Endodermal cell (in vitro differentiated cells): ENCODE measurements around the gene CARD11. TPM values are rescaled to one million over a fixed set of nuclear protein-coding genes. Genes with fewer than 3 reads are reported as not detected.

Source experiments
- DNase-seq: peaks from one replicate; pipeline ENCODE4 v3.0.0-alpha.2; 2017
- H3K27ac ChIP-seq: 2 replicates; pipeline ENCODE4 v1.5.1; 2013; ENCODE audit warnings: mild to moderate bottlenecking, low read depth, low read length, moderate library complexity
- H3K27me3 ChIP-seq: 2 replicates; pipeline ENCODE4 v1.6.1; 2013; ENCODE audit warnings: mild to moderate bottlenecking, low read length, moderate library complexity; ENCODE audit not compliant: insufficient read depth, control insufficient read depth, poor library complexity, severe bottlenecking
- H3K36me3 ChIP-seq: 2 replicates; pipeline ENCODE4 v1.7.0; 2013; ENCODE audit warnings: mild to moderate bottlenecking, low read length, moderate library complexity; ENCODE audit not compliant: control insufficient read depth, insufficient read depth
- H3K4me1 ChIP-seq: one replicate; pipeline ENCODE4 v1.7.0; 2013; ENCODE audit warnings: low read length; ENCODE audit not compliant: control insufficient read depth, insufficient read depth
- H3K4me3 ChIP-seq: 2 replicates; pipeline ENCODE4 v1.5.1; 2013; ENCODE audit warnings: mild to moderate bottlenecking, low read length, moderate library complexity
- H3K9ac ChIP-seq: 2 replicates; pipeline ENCODE4 v1.6.1; 2013; ENCODE audit warnings: mild to moderate bottlenecking, low read length, moderate library complexity; ENCODE audit not compliant: poor library complexity, severe bottlenecking; ENCODE audit errors: extremely low read depth
- H3K9me3 ChIP-seq: 2 replicates; pipeline ENCODE4 v1.6.1; 2013; ENCODE audit warnings: mild to moderate bottlenecking, low read length, moderate library complexity; ENCODE audit not compliant: control insufficient read depth
- H3K27ac Mint-ChIP-seq: 2 replicates; pipeline ENCODE4 v1.8.0; 2020; ENCODE audit warnings: mixed read lengths
- H3K27me3 Mint-ChIP-seq: 2 replicates; pipeline ENCODE4 v1.8.0; 2021; ENCODE audit warnings: mild to moderate bottlenecking, mixed read lengths; ENCODE audit not compliant: insufficient read depth
- H3K36me3 Mint-ChIP-seq: 2 replicates; pipeline ENCODE4 v1.8.0; 2020; ENCODE audit warnings: low read depth, mixed read lengths
- H3K4me1 Mint-ChIP-seq: 2 replicates; pipeline ENCODE4 v1.8.0; 2020; ENCODE audit warnings: mixed read lengths
- H3K4me3 Mint-ChIP-seq: 2 replicates; pipeline ENCODE4 v1.8.0; 2020; ENCODE audit warnings: mild to moderate bottlenecking, moderate library complexity, mixed read lengths
- H3K9me3 Mint-ChIP-seq: 2 replicates; pipeline ENCODE4 v1.8.0; 2020; ENCODE audit warnings: mild to moderate bottlenecking, mixed read lengths
- WGBS, 2 experiments: methylation state at CpG; one replicate each; pipeline versions ENCODE4 v1.1.5 to v1.1.7; 2013; ENCODE audit warnings: missing lambda C conversion rate in 2 of 2, mixed read lengths in 1 of 2; ENCODE audit not compliant: insufficient coverage in 1 of 2, insufficient read length in 1 of 2; 5-methylcytosine and 5-hydroxymethylcytosine counted together
- total RNA-seq, 2 donors: library from RNA; stranded (reverse); fragmentation: NEBNext Ultra II Directional in 1 of 2; extraction: Animal tissue kit (Norgen Biotek cat#: 25700) in 1 of 2; gene quantifications; 2 replicates in 1 of 2; 3 replicates in 1 of 2; pipeline ENCODE4 v1.2.1, GENCODE V29; 2021
- TF ChIP-seq, protein P1 (sequence below): fragments of 200-600 bp; sonication (generic); conservative IDR thresholded peaks from 2 replicates; pipeline ENCODE4 v1.5.0; 2021; ENCODE audit warnings: antibody characterized with exemption, mild to moderate bottlenecking

Gene CARD11
- total RNA-seq, 2 donors from 2014 or later, result 7.2 to 10.8 TPM

DNA sequence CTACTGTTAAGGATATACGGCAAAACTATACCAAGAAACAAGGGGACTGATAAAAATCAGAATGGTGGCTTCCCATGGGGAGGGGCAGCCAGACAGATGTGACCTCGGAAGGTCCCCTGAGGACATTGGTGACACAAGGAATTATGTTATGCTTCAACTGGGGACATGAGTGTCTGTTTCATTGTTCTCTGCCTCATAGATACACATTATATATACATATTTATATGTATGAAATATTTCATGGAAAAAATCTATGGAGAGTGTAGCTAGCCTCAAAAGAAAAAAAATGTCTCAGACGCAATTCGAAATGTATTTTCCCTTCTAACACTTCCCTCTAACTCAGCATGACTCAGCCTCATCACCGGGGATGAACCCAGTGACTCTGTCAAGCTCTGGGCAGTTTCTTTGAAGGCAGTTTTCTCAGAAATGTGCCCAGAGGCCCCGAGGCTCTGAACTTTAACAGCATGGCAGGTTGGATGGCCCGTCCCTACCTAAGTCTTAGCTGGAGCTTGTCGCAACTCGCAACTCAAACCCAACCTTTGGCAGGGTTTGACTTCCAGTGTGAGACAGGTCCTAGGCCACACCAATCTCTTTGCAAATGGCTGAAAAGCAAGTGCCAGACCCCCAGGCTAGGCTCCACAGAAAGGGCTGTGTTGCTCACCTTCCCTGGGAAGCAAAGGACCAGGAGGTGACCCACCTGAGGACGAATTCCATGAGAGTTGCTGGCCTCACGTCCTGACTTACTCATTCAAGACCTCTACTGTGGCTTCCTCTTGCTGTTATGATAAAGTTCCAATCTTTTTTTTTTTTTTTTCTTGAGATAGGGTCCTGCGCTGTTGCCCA is 86.9 kb downstream of the CARD11 start:
- Histone ChIP-seq H3K9me3 (peaks cover 3% of the 10 kb centered on the region), H3K27ac (no peak overlapping the region), H3K36me3 (no peaks in the 10 kb centered on the region), H3K27me3 (no peaks in the 10 kb centered on the region), H3K4me3 (no peak overlapping the region), H3K4me1 (no peaks in the 10 kb centered on the region), H3K9ac (no peak overlapping the region)
- peaks cover 6% of the 10 kb centered on the region for H3K9me3 Mint-ChIP-seq
- H3K4me1 Mint-ChIP-seq, result no peaks in the 10 kb centered on the region
- no peak overlapping the region for H3K27ac Mint-ChIP-seq
- TF ChIP-seq, protein P1, sequence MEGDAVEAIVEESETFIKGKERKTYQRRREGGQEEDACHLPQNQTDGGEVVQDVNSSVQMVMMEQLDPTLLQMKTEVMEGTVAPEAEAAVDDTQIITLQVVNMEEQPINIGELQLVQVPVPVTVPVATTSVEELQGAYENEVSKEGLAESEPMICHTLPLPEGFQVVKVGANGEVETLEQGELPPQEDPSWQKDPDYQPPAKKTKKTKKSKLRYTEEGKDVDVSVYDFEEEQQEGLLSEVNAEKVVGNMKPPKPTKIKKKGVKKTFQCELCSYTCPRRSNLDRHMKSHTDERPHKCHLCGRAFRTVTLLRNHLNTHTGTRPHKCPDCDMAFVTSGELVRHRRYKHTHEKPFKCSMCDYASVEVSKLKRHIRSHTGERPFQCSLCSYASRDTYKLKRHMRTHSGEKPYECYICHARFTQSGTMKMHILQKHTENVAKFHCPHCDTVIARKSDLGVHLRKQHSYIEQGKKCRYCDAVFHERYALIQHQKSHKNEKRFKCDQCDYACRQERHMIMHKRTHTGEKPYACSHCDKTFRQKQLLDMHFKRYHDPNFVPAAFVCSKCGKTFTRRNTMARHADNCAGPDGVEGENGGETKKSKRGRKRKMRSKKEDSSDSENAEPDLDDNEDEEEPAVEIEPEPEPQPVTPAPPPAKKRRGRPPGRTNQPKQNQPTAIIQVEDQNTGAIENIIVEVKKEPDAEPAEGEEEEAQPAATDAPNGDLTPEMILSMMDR, result no peak
- H3K36me3 Mint-ChIP-seq, result peaks cover 10% of the 10 kb centered on the region
- H3K4me3 Mint-ChIP-seq, result no peak overlapping the region
- 89 to 92% methylated on average over 9 to 12 of the region's 12 CpGs for WGBS, 2 experiments
- no peaks in the 10 kb centered on the region for H3K27me3 Mint-ChIP-seq
- DNase-seq, result peak; percentile 38

DNA sequence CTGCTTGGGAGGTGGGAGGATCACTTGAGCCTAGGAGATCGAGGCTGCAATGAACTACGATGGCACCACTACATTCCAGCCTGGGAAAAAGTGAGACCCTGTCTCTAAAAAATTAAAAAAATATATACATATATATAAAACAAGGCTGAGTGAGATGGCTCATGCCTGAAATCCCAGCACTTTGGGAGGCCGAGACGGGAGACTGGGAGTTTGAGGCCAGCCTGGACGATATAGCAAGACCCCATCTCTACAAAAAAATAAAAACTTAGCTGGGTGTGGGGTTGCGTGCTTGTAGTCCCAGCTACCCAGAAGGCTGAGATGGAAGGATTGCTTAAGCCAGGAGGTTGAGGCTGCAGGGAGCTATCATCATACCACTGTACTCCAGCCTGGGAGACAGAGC is 87.6 kb downstream of the CARD11 start:
- no peak overlapping the region for H3K27ac Mint-ChIP-seq
- WGBS, 2 experiments, result 92 to 100% methylated on average over 1 to 6 of the region's 6 CpGs
- H3K4me1 Mint-ChIP-seq, result no peaks in the 10 kb centered on the region
- H3K27me3 Mint-ChIP-seq, result no peaks in the 10 kb centered on the region
- H3K4me3 Mint-ChIP-seq, result no peak overlapping the region
- peaks cover 3% of the 10 kb centered on the region for H3K9me3 ChIP-seq
- H3K27me3 ChIP-seq, result no peaks in the 10 kb centered on the region
- peaks cover 8% of the 10 kb centered on the region for H3K9me3 Mint-ChIP-seq
- peaks cover 12% of the 10 kb centered on the region for H3K36me3 Mint-ChIP-seq
- no peaks in the 10 kb centered on the region for H3K4me1 ChIP-seq
- TF ChIP-seq, protein P1, result no peak
- no peak overlapping the region for H3K27ac ChIP-seq
- DNase-seq, result peak; percentile 13
- H3K4me3 ChIP-seq, result no peak overlapping the region
- H3K9ac ChIP-seq, result no peak overlapping the region
- H3K36me3 ChIP-seq, result no peaks in the 10 kb centered on the region

DNA sequence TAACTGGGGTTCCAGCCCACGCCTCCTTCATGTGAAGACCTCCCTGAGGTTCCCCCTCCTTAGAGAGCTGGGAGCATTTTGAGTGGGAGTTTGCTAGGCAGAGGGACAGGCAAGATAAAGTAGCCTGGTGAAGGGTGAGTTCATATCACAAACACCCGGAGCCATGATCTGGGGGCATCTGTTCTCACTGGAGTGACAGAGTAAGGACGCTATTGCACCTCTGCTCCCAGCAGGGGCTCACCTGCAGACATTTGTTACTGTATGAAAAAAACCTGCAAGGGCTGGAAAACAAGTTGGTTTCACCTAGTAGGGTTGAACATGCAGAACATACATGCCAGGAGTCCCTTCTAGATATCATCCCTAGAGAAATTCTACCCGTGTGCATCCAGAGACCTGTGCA is 88.4 kb downstream of the CARD11 start:
- H3K36me3 ChIP-seq, result no peaks in the 10 kb centered on the region
- H3K4me1 Mint-ChIP-seq, result no peaks in the 10 kb centered on the region
- peaks cover 7% of the 10 kb centered on the region for H3K9me3 ChIP-seq
- peaks cover 16% of the 10 kb centered on the region for H3K36me3 Mint-ChIP-seq
- H3K27ac Mint-ChIP-seq, result no peak overlapping the region
- H3K27me3 ChIP-seq, result no peaks in the 10 kb centered on the region
- no peaks in the 10 kb centered on the region for H3K4me1 ChIP-seq
- 94 to 97% methylated on average over 3 to 4 of the region's 4 CpGs for WGBS, 2 experiments
- H3K27ac ChIP-seq, result no peak overlapping the region
- DNase-seq, result peak; percentile 25
- TF ChIP-seq, protein P1, result no peak
- H3K4me3 Mint-ChIP-seq, result no peak overlapping the region
- no peaks in the 10 kb centered on the region for H3K27me3 Mint-ChIP-seq
- no peak overlapping the region for H3K9ac ChIP-seq
- peaks cover 14% of the 10 kb centered on the region for H3K9me3 Mint-ChIP-seq
- H3K4me3 ChIP-seq, result no peak overlapping the region
